Panc1 (cell line): ENCODE data around the gene NYAP2.

Source experiments
- CTCF ChIP-seq: fragments of 450-650 bp; IDR thresholded peaks from 2 replicates; pipeline ENCODE4 v1.5.1; 2017; ENCODE audit warnings: mild to moderate bottlenecking
- POLR2AphosphoS5 ChIP-seq: IDR thresholded peaks from 2 replicates; pipeline ENCODE4 v1.6.1; 2012; ENCODE audit warnings: mild to moderate bottlenecking, low read depth, low read length, moderate library complexity
- REST ChIP-seq, 2 experiments: IDR thresholded peaks; 2 replicates each; pipeline ENCODE4 v1.6.1; 2011 to 2012; ENCODE audit warnings: low read depth in 2 of 2, control low read depth in 1 of 2, low read length in 1 of 2, mild to moderate bottlenecking in 1 of 2, moderate library complexity in 1 of 2; ENCODE audit not compliant: insufficient read depth in 1 of 2
- SIN3A ChIP-seq: IDR thresholded peaks from 2 replicates; pipeline ENCODE4 v1.6.1; 2012; ENCODE audit warnings: low read depth, mild to moderate bottlenecking, low read length, moderate library complexity, borderline replicate concordance; ENCODE audit not compliant: insufficient read depth

DNA sequence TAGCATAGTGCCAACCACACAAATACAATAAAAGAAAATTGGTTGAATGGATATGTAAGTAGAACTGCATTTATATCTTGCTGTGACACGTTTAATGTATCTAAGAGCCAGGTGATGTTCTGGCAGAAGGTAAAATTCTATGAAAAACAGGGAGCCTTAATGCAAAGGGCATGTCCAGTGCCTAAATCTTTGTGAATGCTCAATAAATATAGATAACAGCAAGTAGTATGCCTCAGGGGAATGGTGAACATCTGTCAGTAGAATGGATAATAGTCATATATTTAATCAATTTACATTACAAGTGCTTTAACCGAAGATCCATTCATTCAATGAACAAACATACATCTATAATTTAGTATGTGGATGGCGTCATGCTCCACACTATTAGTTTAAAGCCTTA is 43.7 kb upstream of the NYAP2 start:
- no peak for TF ChIP-seq CTCF
- TF ChIP-seq REST (IDR thresholded peaks at IDR 0.05; ENCODE audit: insufficient read depth in 1 of 2, low read depth in 2 of 2, low read length in 1 of 2), result no peak
- TF ChIP-seq POLR2AphosphoS5, result no peak
- TF ChIP-seq SIN3A, result no peak
